Stimulated activated CD4-positive, alpha-beta T cell treated with anti-CD3 and anti-CD28 coated beads, Interleukin-1b, Interleukin-23, amount 100 ng/mL, for 4 hours (primary cell): ENCODE data around the gene AP1M1.
A peak's percentile ranks its signal among the peaks of the same experiment; 100 is the strongest.
"Not testable (repeated sequence)": the region's sequence is repeated elsewhere in the genome, so short reads cannot be mapped to it uniquely, and the experiment has no call there.

Experiments used
- DNase-seq, 2 donors: peaks; one replicate each; pipeline ENCODE4 v3.0.0-alpha.2; 2020; ENCODE audit warnings: low read depth in 2 of 2

The AP1M1 gene

DNA sequence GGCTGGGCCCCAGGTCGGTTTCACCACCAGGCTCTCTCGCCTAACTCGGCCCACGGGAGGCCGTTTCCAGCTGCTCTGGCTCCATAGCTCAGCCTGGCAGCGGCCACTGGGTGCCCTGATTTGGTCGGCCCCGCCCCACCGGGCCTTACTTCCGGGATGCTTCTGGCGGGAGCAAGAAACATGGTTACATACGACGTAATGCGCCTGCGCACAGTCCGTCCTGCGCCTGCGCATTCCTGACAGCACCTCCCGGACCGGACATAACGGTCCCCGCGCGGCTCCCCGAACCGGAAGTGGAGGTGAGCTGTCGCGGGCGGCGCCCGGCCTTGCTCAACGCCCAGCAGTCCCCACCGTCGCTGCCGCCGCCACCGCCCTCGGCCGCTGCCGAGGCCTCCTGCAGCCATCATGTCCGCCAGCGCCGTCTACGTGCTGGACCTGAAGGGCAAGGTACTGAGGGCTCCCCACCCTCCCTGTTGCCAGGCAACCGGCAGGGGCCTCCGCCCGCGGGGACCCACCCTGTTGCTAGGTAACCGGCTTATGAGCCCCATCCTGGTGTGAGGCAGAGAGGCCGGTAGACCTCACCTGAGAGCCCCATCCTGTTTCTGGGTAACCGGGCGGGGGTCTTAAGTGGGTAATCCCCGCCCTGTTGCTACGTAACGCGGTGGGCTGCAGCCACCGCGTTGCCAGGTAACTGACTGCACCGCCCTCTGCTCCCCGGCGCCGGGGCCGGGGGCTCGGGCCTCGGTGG, at the start of gene AP1M1:
Gene AP1M1, plus strand, starts transcription at position 290 of the 748 bp plus-strand sequence. Its CDS starts 116 bp downstream, at position 406.
- peak; percentile 96 to 98 for DNase-seq

DNA sequence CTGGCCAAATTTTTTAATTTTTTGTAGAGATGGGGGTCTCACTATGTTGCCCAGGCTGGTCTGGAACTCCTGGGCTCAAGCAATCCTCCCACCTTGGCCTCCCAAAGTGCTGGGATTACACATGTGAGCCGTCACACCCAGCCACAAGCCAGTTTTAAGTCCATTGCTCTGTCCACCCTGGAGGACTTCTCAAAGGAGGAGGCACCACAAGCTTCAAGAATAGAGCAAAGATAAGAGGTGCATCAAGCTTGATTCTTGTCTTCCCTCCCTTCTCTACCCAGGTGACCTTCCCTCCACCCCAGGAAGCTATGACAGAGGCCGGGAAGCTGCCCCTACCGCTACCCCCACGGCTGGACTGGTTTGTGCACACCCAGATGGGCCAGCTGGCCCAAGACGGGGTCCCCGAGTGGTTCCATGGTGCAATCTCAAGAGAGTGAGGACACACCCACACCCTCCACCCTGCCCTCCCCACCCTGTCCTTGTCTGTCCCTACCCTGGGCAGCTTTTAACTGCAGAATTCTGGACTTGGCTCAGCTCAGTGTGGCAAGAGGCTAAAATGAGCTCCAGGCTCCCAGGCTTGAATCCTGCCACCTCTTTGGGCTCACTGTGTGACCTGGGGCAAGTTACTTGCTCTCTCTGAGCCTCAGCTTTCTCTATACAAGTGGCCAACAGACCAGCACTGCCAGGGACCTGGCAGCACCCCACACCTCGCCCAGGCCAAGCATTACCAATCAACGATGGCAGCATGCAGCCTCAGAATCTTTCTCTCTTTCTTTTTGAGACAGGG, 49.1 kb upstream of the AP1M1 start:
- no peak for DNase-seq

DNA sequence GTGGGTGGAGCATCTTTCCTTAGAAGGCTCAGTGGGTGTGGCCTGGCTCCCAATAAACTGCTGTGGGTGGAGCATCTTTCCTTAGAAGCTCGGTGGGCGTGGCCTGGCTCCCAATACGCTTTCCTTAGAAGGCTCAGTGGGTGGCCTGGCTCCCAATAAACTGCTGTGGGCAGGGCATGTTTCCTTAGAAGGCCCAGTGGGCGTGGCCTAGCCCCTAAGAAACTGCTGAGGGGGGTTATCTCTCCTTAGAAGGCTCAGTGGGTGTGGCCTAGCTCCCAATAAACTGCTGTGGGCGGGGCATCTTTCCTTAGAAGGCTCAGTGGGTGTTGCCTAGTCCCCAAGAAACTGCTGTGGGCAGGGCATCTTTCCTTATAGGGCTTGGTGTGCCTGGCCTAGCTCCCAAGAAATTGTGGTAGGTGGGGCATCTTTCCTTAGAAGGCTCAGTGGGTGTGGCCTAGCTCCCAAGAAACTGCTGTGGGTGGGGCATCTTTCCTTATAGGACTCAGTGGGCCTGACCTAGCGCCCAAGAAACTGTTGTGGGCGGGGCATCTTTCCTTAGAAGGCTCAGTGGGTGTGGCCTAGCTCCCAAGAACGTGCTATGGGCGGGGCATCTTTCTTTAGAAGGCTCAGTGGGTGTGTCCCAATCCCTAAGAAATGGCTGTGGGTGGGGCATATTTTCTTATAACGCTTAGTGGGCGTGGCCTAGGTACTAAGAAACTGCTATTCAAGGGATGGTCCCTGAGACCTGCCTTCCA, 44.0 kb upstream of the AP1M1 start:
- no peak for DNase-seq

DNA sequence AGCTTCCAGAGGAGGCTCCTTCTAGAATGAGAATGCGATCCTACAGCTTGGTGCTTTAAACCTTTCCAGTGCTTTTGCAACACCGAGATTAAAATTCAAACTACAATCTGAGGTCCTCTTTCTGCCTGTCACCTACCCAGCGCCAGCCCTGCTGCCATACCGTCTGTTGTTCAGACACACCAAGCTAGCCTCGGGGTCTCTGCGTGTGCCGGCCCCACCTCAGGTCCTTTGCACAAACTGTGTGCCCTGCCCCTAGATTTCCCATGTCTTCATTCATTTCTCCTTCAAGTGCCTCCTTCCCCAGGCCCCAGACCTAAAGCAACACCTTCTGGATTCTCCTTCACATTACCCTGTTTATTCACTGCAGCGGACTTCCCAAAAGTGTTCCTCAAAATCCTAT, 43.2 kb upstream of the AP1M1 start:
- no peak for DNase-seq

DNA sequence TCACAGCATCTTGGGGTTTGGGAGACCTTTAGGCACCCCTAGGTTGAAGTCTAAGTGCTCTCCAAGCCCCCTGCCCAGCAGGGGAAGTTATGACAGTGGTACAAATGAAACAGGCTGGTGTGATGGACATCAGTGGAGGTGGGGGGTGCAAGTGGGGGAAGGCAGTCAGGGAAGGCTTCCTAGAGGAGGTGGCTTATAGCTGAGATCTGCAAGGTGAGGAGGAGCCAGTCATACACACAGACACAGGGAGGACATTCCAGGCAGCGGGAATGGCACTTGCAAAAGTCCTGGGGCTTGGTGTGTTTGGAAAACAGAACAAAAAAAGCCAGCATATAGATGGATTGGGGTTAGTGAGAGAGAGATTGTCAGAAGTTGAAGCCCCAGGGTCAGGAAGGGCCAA, 42.6 kb upstream of the AP1M1 start:
- DNase-seq, result no peak

DNA sequence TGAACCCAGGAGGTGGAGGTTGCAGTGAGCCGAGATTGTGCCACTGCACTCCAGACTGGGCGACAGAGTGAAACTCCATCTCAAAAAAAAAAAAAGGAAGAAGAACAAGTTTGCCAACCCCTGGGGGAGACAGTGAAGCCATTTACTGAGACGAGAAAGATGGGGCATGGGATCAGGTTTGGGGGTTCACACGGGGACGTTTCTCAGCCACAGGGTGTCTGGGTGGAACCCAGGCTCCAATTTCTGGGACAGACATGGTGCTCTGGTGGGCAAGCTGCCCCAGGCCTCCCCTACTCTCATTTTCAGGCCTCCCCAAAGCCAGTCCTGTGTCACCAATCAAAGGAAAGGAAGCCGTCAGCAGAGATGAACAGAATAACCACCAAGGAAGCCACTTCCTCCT, 40.8 kb upstream of the AP1M1 start:
- no peak for DNase-seq

DNA sequence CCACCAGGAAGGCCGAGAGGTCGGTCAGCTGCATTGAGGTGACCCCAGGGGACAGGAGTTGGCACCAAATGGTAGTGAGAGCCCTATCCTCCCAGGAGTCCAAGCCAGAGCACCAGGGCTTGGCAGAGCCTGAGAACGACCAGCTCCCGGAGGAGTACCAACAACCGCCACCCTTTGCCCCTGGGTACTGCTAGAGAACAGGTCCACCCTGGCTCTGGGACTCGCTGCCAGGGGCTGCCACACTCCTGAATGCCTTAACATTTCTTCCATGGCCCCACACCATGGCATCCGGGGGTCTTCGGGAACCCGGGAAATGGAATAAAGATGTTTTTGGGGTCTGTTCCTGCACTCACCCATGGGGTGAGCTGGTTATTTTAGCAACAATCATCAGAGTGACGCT, 40.1 kb upstream of the AP1M1 start:
- no peak for DNase-seq

DNA sequence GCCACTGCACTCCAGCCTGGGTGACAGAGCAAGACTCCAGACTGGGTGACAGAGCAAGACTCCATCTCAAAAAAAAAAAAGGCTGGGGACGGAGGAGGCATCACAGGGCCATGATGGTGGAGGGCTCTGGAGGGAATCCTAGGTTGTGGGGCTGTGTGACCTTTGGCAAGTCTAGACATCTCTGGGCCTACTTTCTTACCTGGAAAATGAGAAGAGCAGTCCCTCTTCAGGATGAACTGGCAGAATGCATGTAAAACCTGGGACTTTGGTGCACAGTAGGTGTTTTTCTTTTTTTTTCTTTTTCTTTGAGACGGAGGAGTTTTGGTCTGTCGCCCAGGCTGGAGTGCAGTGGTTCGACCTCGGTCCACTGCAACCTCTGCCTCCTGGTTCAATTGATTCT, 38.1 kb upstream of the AP1M1 start:
- no peak for DNase-seq

DNA sequence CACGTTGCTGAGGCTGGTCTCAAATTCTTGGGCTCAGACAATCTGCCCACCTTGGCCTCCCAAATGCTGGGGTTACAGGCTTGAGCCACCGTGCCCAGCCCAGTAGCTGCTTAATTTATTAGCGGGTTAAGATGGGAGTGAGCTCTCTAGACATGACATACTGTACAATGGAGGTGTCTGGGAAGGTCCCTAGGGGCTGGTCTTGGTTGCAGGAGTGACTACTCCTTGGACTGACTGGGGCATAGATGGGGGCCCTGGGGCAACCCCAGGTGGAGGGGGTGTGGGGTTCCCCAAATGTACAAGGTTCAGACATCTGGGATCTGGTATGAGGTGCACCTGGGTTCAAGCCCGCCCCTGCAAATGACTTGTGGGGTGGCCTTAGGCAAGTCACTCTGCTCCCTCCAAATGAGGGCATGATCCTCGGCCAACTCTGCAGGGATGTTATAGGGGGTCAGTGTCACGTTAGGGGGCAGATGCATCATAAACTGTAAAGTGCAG, 37.2 kb upstream of the AP1M1 start:
- no peak for DNase-seq

DNA sequence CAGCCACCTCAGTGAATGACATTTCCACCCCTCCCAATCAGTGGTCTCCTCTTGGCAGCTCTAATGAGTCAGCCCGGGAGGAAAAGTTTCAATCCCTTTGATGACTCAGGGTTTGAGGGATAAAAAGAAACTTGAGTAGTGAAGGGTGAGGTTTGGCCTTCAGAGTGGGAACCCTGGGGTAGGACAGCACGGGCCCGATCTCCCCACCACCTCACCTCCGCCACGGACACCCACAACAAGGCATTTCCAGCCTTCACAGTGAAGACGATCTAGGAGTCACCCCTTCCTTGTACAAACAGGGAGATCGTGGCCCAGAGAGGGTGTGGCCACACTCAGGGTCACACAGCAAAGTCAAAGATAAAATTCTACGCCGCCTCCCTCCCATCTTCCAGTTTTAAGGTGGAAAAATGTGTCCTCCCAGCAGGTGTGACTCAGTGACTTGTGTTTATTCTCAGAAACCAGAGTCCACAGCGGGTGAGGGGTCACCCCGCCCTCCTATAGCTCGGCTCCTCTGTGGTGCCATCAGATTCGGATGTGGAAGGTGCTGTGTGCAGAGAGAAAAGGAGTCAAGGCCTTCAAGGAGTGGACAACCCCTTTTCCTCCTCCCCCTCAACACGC, 36.7 kb upstream of the AP1M1 start:
- no peak for DNase-seq

DNA sequence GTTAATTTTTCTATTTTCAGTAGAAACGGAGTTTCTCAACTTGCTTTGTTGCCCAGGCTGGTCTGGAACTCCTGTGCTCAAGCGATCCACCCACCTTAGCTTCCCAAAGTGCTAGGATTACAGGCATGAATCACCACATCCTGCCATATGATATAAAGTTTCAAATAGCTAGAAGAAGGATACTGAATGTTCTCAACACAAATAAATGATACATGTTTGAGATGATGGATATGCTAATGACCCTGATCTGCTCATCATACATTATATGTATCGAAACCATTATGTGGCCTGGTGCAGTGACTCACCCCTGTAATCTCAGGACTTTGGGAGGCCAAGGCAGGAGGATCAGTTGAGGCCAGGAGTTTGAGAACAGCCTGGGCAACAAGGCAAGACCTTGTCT, 35.9 kb upstream of the AP1M1 start:
- DNase-seq, result no peak

DNA sequence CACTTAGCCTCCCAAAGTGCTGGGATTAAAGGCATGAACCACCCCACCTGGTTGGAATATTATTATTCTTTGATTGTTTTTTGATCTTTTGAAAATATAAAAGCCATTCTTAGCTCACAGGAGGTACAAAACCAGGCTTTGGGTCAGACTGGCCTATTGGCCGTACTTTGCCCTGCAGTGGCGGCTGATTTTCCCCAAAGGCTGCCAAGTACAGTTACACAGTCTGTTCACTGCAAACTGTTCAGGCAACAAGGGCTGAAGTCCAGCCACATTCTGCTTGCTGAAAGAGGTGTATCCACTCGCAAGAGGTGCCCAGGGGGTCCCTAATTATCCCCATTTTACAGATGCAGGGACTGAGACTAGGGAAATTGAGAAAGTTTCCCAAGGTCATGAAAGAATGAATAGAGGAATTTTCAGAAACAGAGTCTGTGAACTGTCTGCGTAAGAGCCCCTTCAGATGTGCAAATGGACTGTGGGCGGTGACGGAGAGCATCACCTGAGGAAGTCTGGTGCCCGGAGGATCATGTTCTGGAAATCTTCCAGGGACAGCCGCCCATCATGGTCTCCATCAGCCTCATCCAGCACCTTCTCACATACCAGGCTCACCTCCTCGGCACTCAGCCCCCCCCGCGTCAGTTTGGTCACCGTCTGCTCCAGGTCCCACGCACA, 33.4 kb upstream of the AP1M1 start:
- no peak for DNase-seq

DNA sequence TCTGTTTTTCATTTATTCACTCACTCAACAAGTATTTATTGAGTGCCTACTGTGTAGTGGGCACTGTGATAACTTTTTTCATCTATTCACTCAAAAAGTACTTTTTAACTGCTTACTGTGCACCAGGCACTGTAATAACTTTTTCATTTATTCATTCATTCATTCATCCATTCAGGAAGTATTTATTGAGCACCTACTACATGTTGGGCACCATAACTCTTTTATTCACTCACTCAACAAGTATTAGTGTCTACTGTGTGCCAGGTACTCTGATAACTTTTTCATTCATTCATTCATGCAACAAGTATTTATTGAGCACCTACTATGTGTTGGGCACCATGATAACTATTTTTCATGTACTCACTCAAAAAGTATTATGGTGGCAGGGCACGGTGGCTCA, 31.3 kb upstream of the AP1M1 start:
- DNase-seq, result no peak

DNA sequence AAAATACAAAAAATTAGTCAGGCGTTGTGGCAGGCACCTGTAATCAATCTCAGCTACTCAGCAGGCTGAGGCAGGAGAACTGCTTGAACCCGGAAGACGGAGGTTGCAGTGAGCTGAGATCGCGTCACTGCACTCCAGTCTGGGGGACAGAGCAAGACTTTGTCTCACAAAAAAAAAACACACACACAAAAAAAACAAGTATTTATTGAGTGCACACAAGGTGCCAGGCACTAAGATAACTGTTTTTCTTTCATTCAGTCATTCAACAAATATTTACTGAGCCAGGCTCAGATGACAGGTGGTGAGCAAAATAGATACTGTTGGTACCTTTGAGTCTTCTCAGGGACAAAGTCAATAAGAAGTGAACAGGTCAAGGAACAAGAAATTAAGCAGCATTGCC, 30.7 kb upstream of the AP1M1 start:
- DNase-seq, result no peak

DNA sequence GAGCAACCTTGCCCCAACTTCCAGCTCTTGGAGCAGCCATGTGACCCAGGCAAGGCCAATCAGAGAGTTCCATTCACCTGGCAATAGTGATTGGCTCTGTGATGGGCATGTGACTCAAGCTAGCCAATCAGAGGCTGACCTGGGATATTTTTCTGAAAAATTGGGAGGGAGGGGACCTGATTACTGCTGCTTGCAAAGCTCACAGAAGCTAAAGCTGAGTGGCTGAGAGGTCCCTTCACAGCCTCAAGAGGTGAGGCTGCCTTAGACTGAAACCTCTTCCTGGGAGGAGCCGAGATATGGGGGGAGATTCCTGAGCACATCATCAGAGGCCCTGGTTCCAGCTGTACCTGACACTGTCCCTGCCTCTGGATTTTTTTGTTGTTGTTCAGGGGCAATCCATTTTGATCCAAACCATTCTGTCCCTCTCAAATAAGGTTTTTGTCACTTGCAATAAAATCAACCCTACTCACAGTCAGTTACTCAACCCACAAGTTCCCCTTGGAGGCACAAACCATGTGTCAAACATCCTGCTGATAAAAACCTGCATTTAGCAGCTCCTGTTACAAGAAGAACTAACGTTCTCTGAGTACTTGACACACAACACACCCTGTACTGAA, 29.1 kb upstream of the AP1M1 start:
- no peak for DNase-seq

DNA sequence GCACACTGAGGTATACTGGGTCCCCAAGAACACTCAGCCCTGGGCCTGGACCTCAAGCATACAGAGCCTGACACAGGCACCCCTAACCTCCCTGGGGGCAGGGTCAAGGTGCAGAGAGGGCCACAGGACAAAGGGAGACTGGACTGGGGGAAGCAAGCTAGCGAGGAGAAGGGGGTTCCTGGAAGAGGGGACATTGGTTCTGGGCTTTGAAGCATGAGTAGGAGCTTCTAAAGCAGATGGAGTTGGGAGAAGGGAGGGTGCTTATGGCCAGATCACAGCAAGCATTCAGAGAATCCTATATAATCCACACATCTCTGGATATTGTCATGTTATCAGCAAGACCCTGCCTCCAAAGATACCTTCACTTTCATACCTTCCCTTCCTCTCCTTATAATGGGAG, 27.6 kb upstream of the AP1M1 start:
- DNase-seq, result no peak

DNA sequence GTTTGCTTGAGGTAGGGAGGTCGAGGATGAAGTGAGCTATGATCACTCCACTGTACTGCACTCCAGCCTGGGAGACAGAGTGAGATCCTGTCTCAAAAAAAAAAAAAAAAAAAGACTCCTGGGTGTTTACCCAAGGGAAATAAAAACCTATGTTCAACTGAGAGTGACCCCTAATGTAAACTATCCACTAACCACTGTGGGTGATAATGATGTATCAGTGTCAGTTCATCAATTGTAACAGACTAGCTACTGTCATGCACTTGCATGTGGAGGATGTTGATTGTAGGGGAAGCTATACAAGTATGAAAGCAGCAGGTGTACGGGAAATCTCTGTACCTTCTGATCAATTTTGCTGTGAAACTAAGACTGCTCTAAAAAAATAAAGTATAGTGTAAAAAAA, 21.8 kb upstream of the AP1M1 start:
- DNase-seq, result no peak

DNA sequence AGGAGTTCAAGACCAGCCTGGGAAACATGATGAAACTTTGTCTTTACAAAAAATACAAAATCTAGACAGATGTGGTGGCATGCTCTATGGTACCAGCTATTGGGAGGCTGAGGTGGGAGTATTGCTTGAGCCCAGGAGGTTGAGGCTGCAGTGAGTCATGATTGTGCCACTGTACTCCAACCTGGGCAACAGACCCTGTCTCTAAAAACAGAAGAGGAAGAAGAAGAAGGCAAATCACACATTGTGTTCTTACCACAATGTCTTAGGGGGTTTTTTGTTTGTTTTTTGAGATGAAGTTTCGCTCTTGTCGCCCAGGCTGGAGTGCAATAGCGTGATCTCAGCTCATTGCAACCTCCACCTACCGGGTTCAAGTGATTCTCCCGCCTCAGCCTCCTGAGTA, 18.8 kb upstream of the AP1M1 start:
- not testable (repeated sequence) for DNase-seq

DNA sequence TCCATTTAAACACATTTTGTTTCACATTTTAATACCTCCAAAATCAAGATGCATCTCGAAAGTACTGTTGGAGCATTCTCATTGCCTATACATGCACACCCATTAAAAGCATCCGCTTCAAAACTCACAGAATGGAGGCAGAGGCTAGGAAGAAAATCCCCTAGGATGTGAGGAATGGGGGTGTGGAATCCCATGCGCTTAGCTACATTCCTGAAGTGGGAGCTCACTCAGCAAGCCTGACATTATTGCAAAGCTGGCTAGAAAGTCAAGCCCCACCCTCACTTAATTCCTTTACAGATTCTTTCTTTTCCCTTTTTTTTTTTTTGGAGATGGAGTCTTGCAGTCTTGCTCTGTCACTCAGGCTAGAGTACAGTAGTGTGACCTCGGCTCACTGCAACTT, 17.1 kb upstream of the AP1M1 start:
- DNase-seq, result no peak

DNA sequence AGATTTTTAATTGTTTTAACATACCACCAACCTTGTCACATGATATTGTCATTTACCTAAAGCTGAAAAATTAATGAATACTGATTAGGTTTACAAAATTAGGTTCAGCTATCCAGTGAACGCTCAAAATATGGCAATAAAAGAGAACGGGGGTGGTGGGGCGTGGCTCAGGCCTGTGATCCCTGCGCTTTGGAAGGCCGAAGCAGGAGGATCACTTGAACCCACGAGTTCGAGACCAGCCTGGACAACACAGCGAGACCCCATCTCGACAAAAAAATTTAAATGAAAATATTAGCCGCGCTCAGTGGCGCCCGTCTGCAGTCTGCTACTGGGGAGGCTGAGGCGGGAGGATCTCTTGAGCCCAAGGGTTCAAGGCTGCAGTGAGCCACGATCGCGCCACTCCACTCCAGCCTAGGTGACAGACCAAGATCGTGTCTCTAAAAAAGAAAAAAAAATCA, 13.0 kb upstream of the AP1M1 start:
- no peak for DNase-seq
